Sigmoid colon (tissue), 7 donors: ENCODE data around the gene OSBP2. TPM values are rescaled to one million over a fixed set of nuclear protein-coding genes. Genes with fewer than 3 reads are reported as not detected.

Experiments
- DNase-seq: peaks from one replicate; pipeline ENCODE4 v3.0.0-alpha.2; 2019
- H3K27ac ChIP-seq, 4 donors: fragments of 200-600 bp; sonication (generic); one replicate each; pipeline ENCODE4 v1.5.1; 2016 to 2019; ENCODE audit warnings: mild to moderate bottlenecking in 1 of 4
- H3K27me3 ChIP-seq, 3 donors: fragments of 200-600 bp; sonication (generic); one replicate each; pipeline ENCODE4 v1.5.1; 2019; ENCODE audit warnings: mild to moderate bottlenecking in 1 of 3
- H3K36me3 ChIP-seq, 4 donors: fragments of 200-600 bp; sonication (generic); one replicate each; pipeline ENCODE4 v1.5.1; 2016 to 2019
- H3K4me1 ChIP-seq, 4 donors: fragments of 200-600 bp; sonication (generic); one replicate each; pipeline ENCODE4 v1.5.1; 2017 to 2019
- H3K4me3 ChIP-seq, 4 donors: fragments of 200-600 bp; sonication (generic); one replicate each; pipeline ENCODE4 v1.5.1; 2017 to 2019; ENCODE audit warnings: mild to moderate bottlenecking in 2 of 4, moderate library complexity in 1 of 4
- H3K9me3 ChIP-seq, 4 donors: fragments of 200-600 bp in 3 of 4; sonication (generic) in 3 of 4; one replicate each; pipeline versions ENCODE4 v1.5.1 to v1.6.1; 2013 to 2019
- CTCF ChIP-seq, 4 experiments: fragments of 450-650 bp in 3 of 4; fragments of 200-600 bp in 1 of 4; IDR thresholded peaks; one replicate each; pipeline ENCODE4 v1.5.1; 2016 to 2019; ENCODE audit warnings: antibody characterized with exemption in 4 of 4, mild to moderate bottlenecking in 3 of 4, moderate library complexity in 2 of 4
- EP300 ChIP-seq, 4 donors: sonication (generic); formaldehyde crosslinking; IDR thresholded peaks; one replicate each; pipeline ENCODE4 v1.6.1; 2017; ENCODE audit warnings: antibody characterized with exemption in 4 of 4
- POLR2A ChIP-seq, 2 donors: fragments of 450-650 bp; IDR thresholded peaks; one replicate each; pipeline ENCODE4 v1.6.1; 2016; ENCODE audit warnings: antibody characterized with exemption in 2 of 2, mild to moderate bottlenecking in 2 of 2, moderate library complexity in 2 of 2
- POLR2AphosphoS5 ChIP-seq, 4 donors: sonication (generic); formaldehyde crosslinking; IDR thresholded peaks; one replicate each; pipeline ENCODE4 v1.6.1; 2017; ENCODE audit warnings: antibody characterized with exemption in 4 of 4
- WGBS, 2 donors: extraction: QIAGEN DNeasy Blood & Tissue Kit; methylation state at CpG; one replicate each; pipeline ENCODE4 v1.1.7; 2013; 5-methylcytosine and 5-hydroxymethylcytosine counted together
- intact Hi-C: fragments of 100-400 bp; cut with DNase I; formaldehyde crosslinking; loops from one replicate; pipeline ENCODE4 v1.15.1; 2023
- polyA plus RNA-seq, 3 donors: library from polyadenylated mRNA; stranded (reverse); fragments of 200-250 nt; gene quantifications; one replicate each; pipeline ENCODE4 v1.2.3, GENCODE V29; 2013
- total RNA-seq, 4 donors: library from RNA; depleted of rRNA; stranded (reverse); fragments of >200 nt; gene quantifications; one replicate each; pipeline ENCODE4 v1.1.0, GENCODE V29; 2016
- donor health status: healthy with polysubstance abuse.
- donor health status: Bipolar disorder and iron deficiency.
- donor health status: healthy.

The OSBP2 gene
- total and polyA plus RNA-seq, 7 donors, result 1.2 to 3.0 (median 1.6) TPM

GRCh38 chr22:30858976-30859713 lies 164.5 kb downstream of the OSBP2 start:
- no peaks in the 10 kb centered on the region for H3K27me3 ChIP-seq
- TF ChIP-seq CTCF (IDR thresholded peaks at IDR 0.05) (no peak), POLR2A (IDR thresholded peaks at IDR 0.05) (no peak), EP300 (IDR thresholded peaks at IDR 0.05) (no peak), POLR2AphosphoS5 (IDR thresholded peaks at IDR 0.05) (no peak)
- H3K4me3 ChIP-seq, result no peak overlapping the region
- no peaks in the 10 kb centered on the region for H3K9me3 ChIP-seq
- DNase-seq, result no peak
- H3K36me3 ChIP-seq, result no peaks in the 10 kb centered on the region
- no peaks in the 10 kb centered on the region for H3K4me1 ChIP-seq
- intact Hi-C loops, result loop anchor here (10.0 kb wide), 1 partner anchor 84 kb away; no protein-coding TSS in a partner anchor
- 94 to 95% methylated on average over 18 of the region's 18 CpGs for WGBS, 2 donors
- no peak overlapping the region for H3K27ac ChIP-seq

GRCh38 chr22:30859714-30860095 lies 165.0 kb downstream of the OSBP2 start:
- no peak overlapping the region for H3K27ac ChIP-seq
- H3K4me3 ChIP-seq, result no peak overlapping the region
- H3K36me3 ChIP-seq, result no peaks in the 10 kb centered on the region
- H3K4me1 ChIP-seq, result no peaks in the 10 kb centered on the region
- 92 to 95% methylated on average over 7 of the region's 7 CpGs for WGBS, 2 donors
- H3K27me3 ChIP-seq, result no peaks in the 10 kb centered on the region
- intact Hi-C loops, result loop anchor here (10.0 kb wide), 1 partner anchor 85 kb away; no protein-coding TSS in a partner anchor
- TF ChIP-seq POLR2AphosphoS5 (IDR thresholded peaks at IDR 0.05) (no peak), POLR2A (IDR thresholded peaks at IDR 0.05) (no peak), CTCF (IDR thresholded peaks at IDR 0.05) (no peak), EP300 (IDR thresholded peaks at IDR 0.05) (no peak)
- no peaks in the 10 kb centered on the region for H3K9me3 ChIP-seq
- no peak for DNase-seq

- TF ChIP-seq CTCF (IDR thresholded peaks at IDR 0.05) (no peak), EP300 (IDR thresholded peaks at IDR 0.05) (no peak), POLR2AphosphoS5 (IDR thresholded peaks at IDR 0.05) (no peak), POLR2A (IDR thresholded peaks at IDR 0.05) (no peak)
- DNase-seq, result no peak
- Histone ChIP-seq H3K4me1 (no peaks in the 10 kb centered on the region), H3K4me3 (no peak overlapping the region), H3K9me3 (no peaks in the 10 kb centered on the region), H3K27me3 (no peaks in the 10 kb centered on the region), H3K36me3 (no peaks in the 10 kb centered on the region), H3K27ac (no peak overlapping the region)
- intact Hi-C loops, result no loop called here
- 79 to 86% methylated on average over 12 of the region's 12 CpGs for WGBS, 2 donors
These were observed 165.8 kb downstream of the OSBP2 start for GRCh38 chr22:30860176-30861105.

GRCh38 chr22:30861131-30861530 lies 166.5 kb downstream of the OSBP2 start:
- intact Hi-C loops, result no loop called here
- Histone ChIP-seq H3K4me1 (no peaks in the 10 kb centered on the region), H3K27ac (no peak overlapping the region), H3K9me3 (no peaks in the 10 kb centered on the region), H3K27me3 (no peaks in the 10 kb centered on the region), H3K36me3 (no peaks in the 10 kb centered on the region), H3K4me3 (no peak overlapping the region)
- TF ChIP-seq EP300 (IDR thresholded peaks at IDR 0.05) (no peak), POLR2AphosphoS5 (IDR thresholded peaks at IDR 0.05) (no peak), POLR2A (IDR thresholded peaks at IDR 0.05) (no peak), CTCF (IDR thresholded peaks at IDR 0.05) (no peak)
- 77 to 91% methylated on average over 9 of the region's 9 CpGs for WGBS, 2 donors
- DNase-seq, result no peak
